ENCODE results near the gene PLB1.
"Not testable (repeated sequence)": the region's sequence is repeated elsewhere in the genome, so short reads cannot be mapped to it uniquely, and the experiment has no call there.

Gene PLB1

GRCh38 chr2:28465148-28465885 lies 30.5 kb upstream of the PLB1 start:
- DNase-seq = no peak

- DNase-seq = no peak
Measured at GRCh38 chr2:28469304-28469703, 26.6 kb upstream of the PLB1 start.

DNA sequence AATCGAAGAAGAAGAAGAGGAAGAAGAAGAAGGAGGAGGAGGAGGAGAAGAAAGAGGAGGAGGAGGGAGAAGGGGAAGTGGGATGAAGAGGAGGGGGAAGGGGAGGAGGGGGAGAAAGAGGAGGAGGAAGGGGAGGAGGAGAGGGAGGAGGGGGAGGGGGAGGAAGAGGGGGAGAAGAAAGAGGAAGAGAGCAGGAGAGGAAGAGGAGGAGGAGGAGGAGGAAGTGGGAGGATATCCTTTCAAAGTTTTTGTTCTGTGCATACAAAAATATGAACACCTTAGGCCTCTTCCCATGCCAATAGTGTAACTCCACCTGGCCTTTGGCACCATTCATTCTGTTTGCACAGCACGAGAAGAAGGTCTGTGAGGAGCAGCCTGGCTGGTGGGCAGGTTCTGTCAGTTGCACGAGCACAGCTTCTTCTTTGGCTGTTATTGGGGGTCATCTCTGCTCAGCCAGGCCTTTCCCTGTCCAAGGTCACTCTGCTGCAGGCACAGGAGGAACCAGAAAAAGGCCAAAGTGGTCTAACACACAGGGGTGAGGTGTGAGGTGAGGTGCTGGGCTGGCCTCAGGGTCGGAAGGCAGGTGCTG lies 25.8 kb upstream of the PLB1 start:
- DNase-seq = no peak

DNA sequence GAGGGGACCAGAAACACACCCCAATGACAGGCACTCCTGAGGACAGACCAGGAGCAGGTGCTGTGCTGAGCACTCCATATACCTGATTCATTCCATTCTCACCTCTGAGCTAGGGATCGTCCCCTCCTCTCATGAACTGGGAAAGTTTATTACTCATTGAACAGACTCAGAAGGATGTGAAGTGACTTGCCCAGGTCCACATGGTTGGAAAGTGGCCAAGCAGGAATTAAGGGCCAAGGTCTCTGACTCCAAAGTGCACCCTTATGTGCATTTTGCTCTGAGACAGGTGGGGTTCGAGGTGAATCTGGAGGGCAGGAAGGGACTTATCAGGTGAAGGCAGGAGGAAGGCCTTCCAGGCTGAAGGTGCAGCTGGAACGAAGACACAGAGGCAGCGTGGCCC lies 25.1 kb upstream of the PLB1 start:
- no peak for DNase-seq

- DNase-seq = no peak
Measured at GRCh38 chr2:28471214-28471613, 24.6 kb upstream of the PLB1 start.

GRCh38 chr2:28471701-28472236 lies 24.1 kb upstream of the PLB1 start:
- no peak for DNase-seq

GRCh38 chr2:28472641-28473040 lies 23.2 kb upstream of the PLB1 start:
- DNase-seq = not testable (repeated sequence)

DNA sequence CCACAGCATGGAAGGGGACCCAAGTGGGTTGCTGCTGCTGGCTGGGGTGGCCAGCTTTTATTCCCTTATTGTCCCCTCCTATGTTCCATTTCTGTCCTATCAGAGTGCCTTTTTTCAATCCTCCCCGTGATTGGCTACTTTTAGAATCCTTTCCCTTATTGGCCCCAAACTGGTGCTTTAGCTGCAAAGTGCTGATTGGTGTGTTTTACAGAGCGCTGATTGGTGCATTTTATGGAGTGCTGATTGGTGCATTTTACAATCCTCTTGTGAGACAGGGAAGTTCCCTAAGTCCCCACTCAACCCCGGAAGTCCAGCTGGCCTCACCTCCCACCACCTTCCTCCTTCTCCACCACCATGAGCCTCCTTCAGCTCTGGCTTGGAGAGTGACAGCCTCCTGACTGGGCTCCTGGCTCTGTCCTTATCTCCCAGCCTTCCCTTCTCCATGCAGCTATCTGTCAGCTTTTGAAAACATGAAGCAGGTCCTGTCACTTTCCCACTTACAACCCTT lies 20.7 kb upstream of the PLB1 start:
- no peak for DNase-seq

DNA sequence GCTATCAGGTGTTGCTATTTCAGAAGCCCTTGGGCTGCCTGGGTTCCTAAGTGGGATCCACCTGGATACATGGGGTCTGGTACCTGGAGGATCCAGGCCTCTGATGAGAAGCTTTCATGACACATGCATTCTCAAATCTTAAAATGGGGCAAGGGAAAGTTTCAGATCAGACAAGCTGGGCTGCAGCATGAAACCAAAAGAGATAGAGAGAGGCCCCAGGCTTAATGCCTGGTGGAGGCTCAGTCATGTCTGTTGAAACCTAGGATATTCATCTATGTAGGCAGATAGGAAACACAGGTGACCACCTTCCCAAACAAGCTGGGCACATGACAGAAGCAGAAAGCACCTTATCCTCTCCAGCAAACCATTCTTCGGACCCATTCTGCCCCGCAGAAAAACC lies 18.8 kb upstream of the PLB1 start:
- no peak for DNase-seq

- DNase-seq = no peak
Measured at GRCh38 chr2:28477645-28478044, 18.2 kb upstream of the PLB1 start.

DNA sequence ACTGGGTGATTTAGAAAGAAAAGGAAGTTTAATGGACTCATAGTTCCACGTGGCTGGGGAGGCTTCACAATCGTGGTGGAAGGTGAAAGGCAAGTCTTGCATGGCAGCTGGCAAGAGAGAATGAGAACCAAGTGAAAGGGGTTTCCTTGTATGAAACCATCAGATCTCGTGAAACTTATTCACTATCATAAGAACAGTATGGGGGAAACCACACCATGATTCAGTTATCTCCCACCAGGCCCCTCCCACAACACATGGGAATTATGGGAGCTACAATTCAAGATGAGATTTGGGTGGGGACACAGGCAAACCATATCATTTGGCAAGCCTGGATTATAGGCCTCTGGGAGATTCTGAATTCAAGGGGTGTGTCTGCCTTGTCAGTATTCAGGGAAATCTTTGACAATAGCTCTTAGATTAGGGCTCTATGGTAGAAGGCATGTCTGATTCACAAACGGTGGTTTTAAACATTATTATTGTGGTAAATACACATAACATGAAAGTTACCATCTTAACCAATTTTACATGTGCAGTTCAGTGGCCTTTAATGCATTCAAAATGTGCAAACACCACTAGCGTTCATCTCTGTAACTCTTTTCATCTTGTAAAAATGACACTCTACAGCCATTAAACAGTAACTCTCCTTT lies 15.3 kb upstream of the PLB1 start:
- no peak for DNase-seq

- DNase-seq = no peak
Measured at GRCh38 chr2:28481905-28482304, 14.0 kb upstream of the PLB1 start.

DNA sequence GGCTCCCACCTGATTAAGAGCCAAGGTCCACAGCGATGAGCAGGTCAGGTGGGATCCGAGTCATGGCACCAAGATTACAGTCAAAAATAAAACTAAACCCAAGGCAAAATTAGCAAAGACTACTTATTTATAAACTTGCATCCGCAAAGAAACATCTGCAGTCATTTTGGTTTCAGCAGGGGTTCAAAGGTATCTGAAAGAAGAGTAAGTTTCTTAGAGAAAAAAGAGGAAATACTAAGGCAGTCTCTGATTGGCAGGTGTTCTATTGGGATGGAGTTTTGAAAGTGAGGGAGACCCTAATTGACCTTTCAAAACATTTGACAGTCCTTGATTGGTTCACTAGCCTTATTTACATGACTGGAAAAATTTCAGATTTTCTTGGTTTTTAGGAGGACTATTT lies 11.0 kb upstream of the PLB1 start:
- no peak for DNase-seq

DNA sequence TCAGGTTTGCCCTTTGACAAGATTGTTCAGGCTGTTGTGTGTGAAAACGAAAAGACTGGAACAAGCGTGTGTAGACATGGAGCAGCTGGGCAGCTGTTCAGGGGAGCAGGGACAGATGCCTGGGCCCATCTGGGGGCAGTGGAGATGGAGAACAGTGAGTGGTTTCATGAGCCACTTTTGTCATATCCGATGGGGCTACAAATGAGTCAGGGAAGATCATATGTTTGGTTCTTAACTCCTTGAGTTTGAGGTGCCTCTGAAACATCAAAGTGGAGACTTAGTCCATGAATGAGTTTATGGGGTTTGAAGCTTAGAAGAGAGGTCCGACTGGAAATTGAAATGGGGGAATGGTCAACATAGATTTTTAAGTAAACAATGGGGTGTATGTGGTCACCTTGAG lies 9.3 kb upstream of the PLB1 start:
- no peak for DNase-seq

DNA sequence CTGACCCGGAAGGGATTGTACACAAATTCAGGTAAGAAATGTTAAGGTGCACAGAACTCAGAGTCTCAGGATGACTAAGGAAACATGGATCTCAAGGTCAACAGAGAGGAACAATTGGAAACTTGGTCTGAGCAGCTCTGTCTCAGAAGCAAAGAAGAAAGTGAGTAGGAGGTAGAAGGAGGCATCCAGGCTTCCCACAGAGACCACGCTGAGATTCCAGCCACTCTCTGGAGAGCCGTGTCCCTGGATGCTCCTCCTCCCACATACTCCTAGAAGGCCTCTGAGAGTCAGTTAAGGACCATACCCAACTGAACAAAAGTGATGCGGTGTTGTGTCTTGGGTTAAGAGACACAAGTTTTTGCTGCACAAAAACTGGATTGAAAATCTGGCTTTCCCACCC lies 8.6 kb upstream of the PLB1 start:
- no peak for DNase-seq

- DNase-seq = no peak
Measured at GRCh38 chr2:28488083-28488830, 7.6 kb upstream of the PLB1 start.

- DNase-seq = no peak
Measured at GRCh38 chr2:28488858-28489575, 6.8 kb upstream of the PLB1 start.

DNA sequence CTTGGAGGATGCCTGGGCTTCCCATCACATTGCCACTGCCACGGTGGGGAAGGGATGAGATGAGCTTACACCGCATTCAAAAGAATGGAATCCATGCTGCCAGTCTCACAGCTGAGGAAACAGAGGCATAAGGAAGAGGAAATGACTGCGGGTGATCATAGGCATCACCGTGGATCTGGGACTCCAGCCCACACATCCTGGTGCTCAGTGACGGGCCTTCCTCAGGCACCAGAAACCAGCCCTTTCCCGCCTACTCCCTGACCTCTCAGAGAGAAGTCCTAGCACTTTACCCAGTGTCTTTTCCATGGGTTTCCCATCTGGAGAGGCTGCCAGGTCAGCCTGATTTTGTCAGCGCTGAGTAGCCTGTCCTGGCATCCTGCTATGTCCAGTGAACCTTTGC lies 5.3 kb upstream of the PLB1 start:
- no peak for DNase-seq

DNA sequence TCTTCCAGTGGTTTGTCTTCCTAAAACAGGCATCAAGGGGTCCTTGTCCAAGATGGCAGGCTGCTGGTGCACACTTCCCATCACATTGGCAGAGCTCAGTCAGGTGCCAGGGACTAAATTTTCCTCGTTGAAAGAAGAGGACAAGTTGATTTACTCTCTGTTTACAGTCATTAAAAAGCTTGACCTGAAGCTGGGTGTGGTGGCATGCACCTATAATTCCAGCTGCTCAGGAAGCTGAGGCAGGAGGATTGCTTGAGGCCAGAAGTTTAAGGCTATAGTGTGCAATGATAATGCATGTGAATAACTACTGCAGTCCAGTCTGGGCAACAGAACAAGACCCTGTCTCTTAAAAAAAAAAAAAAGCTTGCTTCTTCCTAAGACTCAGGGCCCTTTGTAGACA lies 3.6 kb upstream of the PLB1 start:
- no peak for DNase-seq

GRCh38 chr2:28493636-28494035 lies 2.2 kb upstream of the PLB1 start:
- no peak for DNase-seq

GRCh38 chr2:28496781-28497180 lies 921 bp downstream of the PLB1 start:
- no peak for DNase-seq

GRCh38 chr2:28497206-28497605 lies 1.3 kb downstream of the PLB1 start:
- no peak for DNase-seq

GRCh38 chr2:28499282-28499681 lies 3.4 kb downstream of the PLB1 start:
- DNase-seq = no peak
